AG10803 (cell line): ENCODE results near the gene ABCB8.

ENCODE experiments used
- DNase-seq: peaks from one replicate; pipeline ENCODE4 v3.0.0; 2010; ENCODE audit warnings: low read depth
- H3K4me3 ChIP-seq: 2 replicates; pipeline ENCODE4 v1.5.1; 2011; ENCODE audit warnings: mild to moderate bottlenecking, low read length, control low read depth
- TF ChIP-seq, protein P1 (sequence below): conservative IDR thresholded peaks from 2 replicates; pipeline ENCODE4 v1.5.1; 2011; ENCODE audit warnings: mild to moderate bottlenecking, low read length, control low read depth, inconsistent platforms

The ABCB8 gene

DNA sequence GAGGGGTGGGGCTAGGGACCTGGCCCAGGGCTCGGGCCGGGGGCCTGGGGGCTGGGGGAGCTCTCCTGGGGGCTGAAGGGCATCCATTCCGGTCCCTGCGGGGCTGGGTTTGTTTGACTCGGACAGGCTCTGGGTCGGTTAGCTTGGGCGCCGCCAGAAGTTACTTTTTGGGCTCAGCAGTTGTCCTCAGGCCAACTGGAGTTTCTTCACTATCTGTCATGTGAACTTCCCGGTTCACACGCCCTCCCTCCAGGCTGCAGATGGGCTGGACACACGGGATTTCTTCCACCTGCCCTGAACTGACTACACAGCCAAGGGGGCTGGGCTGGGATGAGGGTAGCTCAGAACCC lies 34.9 kb downstream of the ABCB8 start:
- TF ChIP-seq, protein P1, sequence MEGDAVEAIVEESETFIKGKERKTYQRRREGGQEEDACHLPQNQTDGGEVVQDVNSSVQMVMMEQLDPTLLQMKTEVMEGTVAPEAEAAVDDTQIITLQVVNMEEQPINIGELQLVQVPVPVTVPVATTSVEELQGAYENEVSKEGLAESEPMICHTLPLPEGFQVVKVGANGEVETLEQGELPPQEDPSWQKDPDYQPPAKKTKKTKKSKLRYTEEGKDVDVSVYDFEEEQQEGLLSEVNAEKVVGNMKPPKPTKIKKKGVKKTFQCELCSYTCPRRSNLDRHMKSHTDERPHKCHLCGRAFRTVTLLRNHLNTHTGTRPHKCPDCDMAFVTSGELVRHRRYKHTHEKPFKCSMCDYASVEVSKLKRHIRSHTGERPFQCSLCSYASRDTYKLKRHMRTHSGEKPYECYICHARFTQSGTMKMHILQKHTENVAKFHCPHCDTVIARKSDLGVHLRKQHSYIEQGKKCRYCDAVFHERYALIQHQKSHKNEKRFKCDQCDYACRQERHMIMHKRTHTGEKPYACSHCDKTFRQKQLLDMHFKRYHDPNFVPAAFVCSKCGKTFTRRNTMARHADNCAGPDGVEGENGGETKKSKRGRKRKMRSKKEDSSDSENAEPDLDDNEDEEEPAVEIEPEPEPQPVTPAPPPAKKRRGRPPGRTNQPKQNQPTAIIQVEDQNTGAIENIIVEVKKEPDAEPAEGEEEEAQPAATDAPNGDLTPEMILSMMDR, result no peak
- H3K4me3 ChIP-seq, result 0 out of 2 replicates have a peak overlapping the region, but pooled peaks have one; percentile 7
- DNase-seq, result peak; percentile 71

DNA sequence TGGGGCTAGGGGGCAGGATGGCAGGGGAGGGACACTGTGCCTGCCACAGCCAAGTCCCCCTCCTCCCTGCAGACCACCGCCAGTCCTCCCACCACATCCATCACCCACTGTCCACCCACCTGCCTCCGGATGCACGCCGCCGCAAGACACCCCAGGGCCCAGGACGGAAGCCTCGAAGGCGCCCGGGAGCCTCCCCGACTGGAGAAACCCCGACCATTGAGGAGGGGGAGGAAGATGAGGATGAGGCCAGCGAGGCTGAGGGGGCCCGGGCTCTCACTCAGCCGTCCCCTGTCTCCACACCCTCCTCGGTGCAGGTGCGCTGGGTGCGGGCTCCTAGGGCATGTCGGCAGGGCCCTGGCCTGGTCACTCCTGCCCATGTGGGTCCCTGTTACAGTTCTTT lies 36.2 kb downstream of the ABCB8 start:
- TF ChIP-seq, protein P1, result no peak
- no peak overlapping the region for H3K4me3 ChIP-seq
- DNase-seq, result no peak

- TF ChIP-seq, protein P1, result no peak
- H3K4me3 ChIP-seq, result no peak overlapping the region
- DNase-seq, result no peak
These were observed 36.7 kb downstream of the ABCB8 start for GRCh38 chr7:151064993-151065392.

GRCh38 chr7:151065516-151065915 lies 37.3 kb downstream of the ABCB8 start:
- TF ChIP-seq, protein P1, result no peak
- H3K4me3 ChIP-seq, result no peak overlapping the region
- DNase-seq, result no peak

- no peak overlapping the region for H3K4me3 ChIP-seq
- DNase-seq, result no peak
- TF ChIP-seq, protein P1, result no peak
These were observed 38.2 kb downstream of the ABCB8 start for GRCh38 chr7:151066273-151066974.

DNA sequence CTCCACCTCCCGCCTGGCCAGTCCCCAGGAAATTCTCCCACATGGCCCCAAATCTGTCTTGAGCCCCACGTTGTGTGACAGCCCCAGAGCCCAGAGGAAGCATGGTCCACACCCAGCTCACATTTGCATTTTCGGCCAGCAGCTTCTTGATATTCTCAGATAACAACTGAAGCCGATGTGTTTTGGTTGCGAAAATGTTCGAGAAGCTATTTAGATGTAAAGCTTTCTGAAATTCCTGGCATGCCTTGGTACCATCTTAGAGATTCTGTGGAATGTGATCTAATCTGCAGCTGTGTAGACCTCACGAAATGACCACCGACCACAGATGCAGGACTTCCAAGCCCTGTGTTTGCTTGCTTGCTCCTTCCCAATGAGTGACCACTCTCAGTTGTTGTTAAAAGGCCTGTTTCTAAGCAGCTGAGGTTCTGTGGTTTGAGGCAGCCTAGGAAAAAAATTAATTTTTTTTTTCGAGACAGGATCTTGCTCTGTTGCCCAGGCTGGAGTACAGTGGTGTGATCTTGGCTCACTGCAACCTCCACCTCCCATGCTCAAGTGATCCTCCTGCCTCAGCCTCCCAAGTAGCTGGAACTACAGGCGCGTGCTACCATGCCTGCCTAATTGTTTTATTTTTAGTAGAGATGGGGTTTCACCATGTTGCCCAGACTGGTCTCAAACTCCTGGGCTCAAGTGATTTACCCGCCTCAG lies 40.0 kb downstream of the ABCB8 start:
- TF ChIP-seq, protein P1, result no peak
- H3K4me3 ChIP-seq, result no peak overlapping the region
- DNase-seq, result peak; percentile 80
